ENCODE data around the gene PDE10A.
"Not testable (repeated sequence)": the region's sequence is repeated elsewhere in the genome, so short reads cannot be mapped to it uniquely, and the experiment has no call there.

The PDE10A gene

GRCh38 chr6:165618241-165618640, 44.8 kb downstream of the PDE10A start:
- DNase-seq (ENCODE audit: low read depth), result no peak
- no peak overlapping the region for H3K4me3 ChIP-seq (ENCODE audit: low read depth, low read length)
- TF ChIP-seq CTCF (IDR thresholded peaks at IDR 0.05; ENCODE audit: control insufficient read depth, extremely low read depth, insufficient read depth), result no peak

GRCh38 chr6:165617528-165617927, 45.5 kb downstream of the PDE10A start:
- TF ChIP-seq CTCF (IDR thresholded peaks at IDR 0.05; ENCODE audit: control insufficient read depth, extremely low read depth, insufficient read depth), result no peak
- no peak for DNase-seq (ENCODE audit: low read depth)
- H3K4me3 ChIP-seq (ENCODE audit: low read depth, low read length), result no peak overlapping the region

- no peak for DNase-seq (ENCODE audit: low read depth)
- TF ChIP-seq CTCF (IDR thresholded peaks at IDR 0.05; ENCODE audit: control insufficient read depth, extremely low read depth, insufficient read depth), result no peak
- H3K4me3 ChIP-seq (ENCODE audit: low read depth, low read length), result no peak overlapping the region
Measured at GRCh38 chr6:165616116-165616515, 46.9 kb downstream of the PDE10A start.

- TF ChIP-seq CTCF (IDR thresholded peaks at IDR 0.05; ENCODE audit: control insufficient read depth, extremely low read depth, insufficient read depth), result no peak
- no peak for DNase-seq (ENCODE audit: low read depth)
- H3K4me3 ChIP-seq (ENCODE audit: low read depth, low read length), result no peak overlapping the region
Measured at GRCh38 chr6:165615636-165616035, 47.4 kb downstream of the PDE10A start.

- no peak for DNase-seq (ENCODE audit: low read depth)
- no peak for TF ChIP-seq CTCF (IDR thresholded peaks at IDR 0.05; ENCODE audit: control insufficient read depth, extremely low read depth, insufficient read depth)
Measured at GRCh38 chr6:165611294-165611693, 51.7 kb downstream of the PDE10A start.

GRCh38 chr6:165608577-165608976, 54.5 kb downstream of the PDE10A start:
- DNase-seq (ENCODE audit: low read depth); H3K4me3 ChIP-seq (ENCODE audit: low read depth, low read length): not testable (repeated sequence)

More at GRCh38 chr6:165611294-165611693, 51.7 kb downstream of the PDE10A start:
- no peak overlapping the region for H3K4me3 ChIP-seq (ENCODE audit: low read depth, low read length)

GRCh38 chr6:165606740-165607008, 56.4 kb downstream of the PDE10A start:
- H3K4me3 ChIP-seq (ENCODE audit: low read depth, low read length), result no peak overlapping the region
- no peak for TF ChIP-seq CTCF (IDR thresholded peaks at IDR 0.05; ENCODE audit: control insufficient read depth, extremely low read depth, insufficient read depth)
- DNase-seq (ENCODE audit: low read depth), result no peak

Measured in LNCaP clone FGC (cell line).